Measurements from ENCODE around the gene SCNN1G. TPM values are rescaled to one million over a fixed set of nuclear protein-coding genes. Genes with fewer than 3 reads are reported as not detected.

SCNN1G gene
- total and polyA plus RNA-seq, 4 donors, result not detected

GRCh38 chr16:23181506-23181905 lies 1.0 kb upstream of the SCNN1G start:
- Histone ChIP-seq H3K9ac (ENCODE audit: low read depth in 1 of 2, low read length in 2 of 2) (no peak overlapping the region), H3K27ac (ENCODE audit: low read depth in 1 of 2, low read length in 2 of 2) (no peak overlapping the region), H3K27me3 (ENCODE audit: control insufficient read depth in 4 of 4, insufficient read depth in 4 of 4, low read length in 3 of 4) (peaks cover 2 to 13% (median 7%) of the 10 kb centered on the region in 4 donors), H3K4me3 (ENCODE audit: low read depth in 1 of 3, low read length in 3 of 3) (no peak overlapping the region), H3K9me3 (ENCODE audit: control insufficient read depth in 4 of 4, low read length in 3 of 4) (no peaks in the 10 kb centered on the region), H3K36me3 (ENCODE audit: control insufficient read depth in 4 of 4, insufficient read depth in 3 of 4, low read depth in 1 of 4, low read length in 3 of 4) (no peaks in the 10 kb centered on the region), H3K4me1 (ENCODE audit: control insufficient read depth in 4 of 4, insufficient read depth in 4 of 4, low read length in 3 of 4) (peaks cover 0 to 11% (median 7%) of the 10 kb centered on the region in 4 donors)
- DNase-seq (ENCODE audit: low spot score), result no peak
- TF ChIP-seq FOXA2 (IDR thresholded peaks at IDR 0.05) (no peak), HNF4A (conservative IDR thresholded peaks at IDR 0.05) (no peak), SP1 (IDR thresholded peaks at IDR 0.05) (no peak)
- 84% methylated on average over 4 of the region's 4 CpGs for WGBS

DNA sequence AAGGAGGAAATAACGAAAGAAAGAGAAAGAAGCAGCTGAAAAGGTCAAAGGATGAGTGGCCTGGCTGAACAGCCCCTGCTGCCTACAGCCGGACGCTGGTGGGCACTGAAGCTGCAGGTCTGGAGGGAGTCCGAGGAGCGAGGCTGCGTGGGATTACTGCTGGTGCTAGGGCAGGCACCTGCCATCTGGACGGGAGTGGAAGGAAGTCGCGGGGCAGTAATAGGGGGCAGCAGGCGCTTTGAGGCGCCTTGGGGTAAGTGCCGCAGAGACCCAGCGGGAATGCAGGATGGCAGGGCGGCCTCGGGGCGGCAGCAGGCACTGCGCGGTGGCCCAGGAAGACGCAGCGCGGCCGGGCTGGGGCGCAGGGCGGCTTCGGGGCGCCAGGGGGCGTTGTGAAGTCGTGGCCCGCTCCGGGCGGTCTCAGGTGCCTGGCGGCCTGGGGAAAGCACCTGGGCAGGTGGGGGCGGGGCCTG lies 303 bp upstream of the SCNN1G start:
- H3K27me3 ChIP-seq (ENCODE audit: control insufficient read depth in 4 of 4, insufficient read depth in 4 of 4, low read length in 3 of 4), result peaks cover 2 to 13% (median 7%) of the 10 kb centered on the region in 4 donors
- H3K27ac ChIP-seq (ENCODE audit: low read depth in 1 of 2, low read length in 2 of 2), result no peak overlapping the region
- H3K36me3 ChIP-seq (ENCODE audit: control insufficient read depth in 4 of 4, insufficient read depth in 3 of 4, low read depth in 1 of 4, low read length in 3 of 4), result no peaks in the 10 kb centered on the region
- H3K9me3 ChIP-seq (ENCODE audit: control insufficient read depth in 4 of 4, low read length in 3 of 4), result no peaks in the 10 kb centered on the region
- peaks cover 0 to 11% (median 7%) of the 10 kb centered on the region in 4 donors for H3K4me1 ChIP-seq (ENCODE audit: control insufficient read depth in 4 of 4, insufficient read depth in 4 of 4, low read length in 3 of 4)
- no peak overlapping the region for H3K9ac ChIP-seq (ENCODE audit: low read depth in 1 of 2, low read length in 2 of 2)
- no peak for TF ChIP-seq TAF1 (conservative IDR thresholded peaks at IDR 0.05)
- TF ChIP-seq FOXA1 (IDR thresholded peaks at IDR 0.05), result no peak
- TF ChIP-seq RAD21 (IDR thresholded peaks at IDR 0.05), result peak; percentile 49 to 79
- no peak for TF ChIP-seq HNF4G (IDR thresholded peaks at IDR 0.05)
- no peak for TF ChIP-seq YY1 (IDR thresholded peaks at IDR 0.05)
- TF ChIP-seq FOXA2 (IDR thresholded peaks at IDR 0.05), result no peak
- no peak for TF ChIP-seq HNF4A (conservative IDR thresholded peaks at IDR 0.05)
- TF ChIP-seq CTCF (IDR thresholded peaks at IDR 0.05; ENCODE audit: low read depth, low read length, missing input control), result peak; percentile 85
- TF ChIP-seq, protein P1, sequence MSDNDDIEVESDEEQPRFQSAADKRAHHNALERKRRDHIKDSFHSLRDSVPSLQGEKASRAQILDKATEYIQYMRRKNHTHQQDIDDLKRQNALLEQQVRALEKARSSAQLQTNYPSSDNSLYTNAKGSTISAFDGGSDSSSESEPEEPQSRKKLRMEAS (IDR thresholded peaks at IDR 0.05), result no peak
- TF ChIP-seq ATF3 (IDR thresholded peaks at IDR 0.05), result no peak
- TF ChIP-seq NR2F2 (IDR thresholded peaks at IDR 0.05), result no peak
- no peak for TF ChIP-seq JUND (IDR thresholded peaks at IDR 0.05)
- TF ChIP-seq REST (IDR thresholded peaks at IDR 0.05), result no peak
- TF ChIP-seq ZBTB33 (IDR thresholded peaks at IDR 0.05), result no peak
- no peak for TF ChIP-seq RXRA (IDR thresholded peaks at IDR 0.05)
- TF ChIP-seq EGR1 (IDR thresholded peaks at IDR 0.05; ENCODE audit: low read depth in 2 of 2), result no peak
- no peak for TF ChIP-seq SP1 (IDR thresholded peaks at IDR 0.05)
- peak overlapping the region in 1 of 3 donors; percentile 38 for H3K4me3 ChIP-seq (ENCODE audit: low read depth in 1 of 3, low read length in 3 of 3)
- DNase-seq (ENCODE audit: low spot score), result peak; percentile 76
- 6% methylated on average over 33 of the region's 33 CpGs for WGBS
